Mesendoderm (in vitro differentiated cells): ENCODE measurements around the gene SPATA13.

ENCODE experiments used
- DNase-seq: peaks from one replicate; pipeline ENCODE4 v3.0.0; 2013
- H2AK5ac ChIP-seq: 2 replicates; pipeline ENCODE4 v1.6.1; 2013; ENCODE audit warnings: low read length, inconsistent platforms
- H2BK120ac ChIP-seq: 2 replicates; pipeline ENCODE4 v1.6.1; 2013; ENCODE audit warnings: low read depth, mild to moderate bottlenecking, low read length, moderate library complexity, mixed read lengths
- H2BK15ac ChIP-seq: replicated peaks from 2 replicates; pipeline ENCODE4 v1.6.1; 2013; ENCODE audit warnings: low read depth, mild to moderate bottlenecking, moderate library complexity
- H2BK5ac ChIP-seq: 2 replicates; pipeline ENCODE4 v1.6.1; 2013; ENCODE audit warnings: low read length, inconsistent platforms
- H3K18ac ChIP-seq: 2 replicates; pipeline ENCODE4 v1.6.1; 2013; ENCODE audit warnings: mild to moderate bottlenecking, low read length, mixed read lengths
- H3K23ac ChIP-seq: one replicate; pipeline ENCODE4 v1.6.1; 2013; ENCODE audit warnings: low read length
- H3K27ac ChIP-seq: 2 replicates; pipeline ENCODE4 v1.5.1; 2013; ENCODE audit warnings: low read depth, mild to moderate bottlenecking, inconsistent platforms, low read length, moderate library complexity
- H3K27me3 ChIP-seq: 2 replicates; pipeline ENCODE4 v1.6.1; 2013; ENCODE audit warnings: low read length, control low read depth, mild to moderate bottlenecking, inconsistent platforms; ENCODE audit not compliant: insufficient read depth, poor library complexity
- H3K36me3 ChIP-seq: 2 replicates; pipeline ENCODE4 v1.6.1; 2013; ENCODE audit warnings: low read length, inconsistent platforms; ENCODE audit not compliant: control insufficient read depth, insufficient read depth
- H3K4ac ChIP-seq: one replicate; pipeline ENCODE4 v1.6.1; 2013; ENCODE audit warnings: low read depth, mild to moderate bottlenecking, low read length, moderate library complexity
- H3K4me1 ChIP-seq: 2 replicates; pipeline ENCODE4 v1.6.1; 2013; ENCODE audit warnings: low read depth, low read length, inconsistent platforms; ENCODE audit not compliant: control insufficient read depth
- H3K4me2 ChIP-seq: 2 replicates; pipeline ENCODE4 v1.6.1; 2013; ENCODE audit warnings: low read length
- H3K4me3 ChIP-seq: 2 replicates; pipeline ENCODE4 v1.5.1; 2013; ENCODE audit warnings: mild to moderate bottlenecking, low read length
- H3K56ac ChIP-seq: one replicate; pipeline ENCODE4 v1.6.1; 2013; ENCODE audit warnings: low read length
- H3K79me1 ChIP-seq: 2 replicates; pipeline ENCODE4 v1.6.1; 2013; ENCODE audit warnings: low read length, inconsistent platforms
- H3K79me2 ChIP-seq: 2 replicates; pipeline ENCODE4 v1.6.1; 2013; ENCODE audit warnings: mild to moderate bottlenecking, low read length; ENCODE audit not compliant: control insufficient read depth, insufficient read depth
- H3K9ac ChIP-seq: 2 replicates; pipeline ENCODE4 v1.6.1; 2013; ENCODE audit warnings: low read length, inconsistent platforms
- H4K5ac ChIP-seq: one replicate; pipeline ENCODE4 v1.6.1; 2013; ENCODE audit warnings: low read length
- H4K8ac ChIP-seq: one replicate; pipeline ENCODE4 v1.6.1; 2013; ENCODE audit warnings: low read depth, mild to moderate bottlenecking, control low read depth, low read length, moderate library complexity
- WGBS: extraction: QIAGEN DNeasy Blood & Tissue Kit; methylation state at CpG from one replicate; pipeline ENCODE4 v1.1.7; 2013; ENCODE audit warnings: low lambda C conversion rate, missing lambda C conversion rate; ENCODE audit not compliant: insufficient coverage; ENCODE audit errors: extremely low coverage; 5-methylcytosine and 5-hydroxymethylcytosine counted together

Gene SPATA13

DNA sequence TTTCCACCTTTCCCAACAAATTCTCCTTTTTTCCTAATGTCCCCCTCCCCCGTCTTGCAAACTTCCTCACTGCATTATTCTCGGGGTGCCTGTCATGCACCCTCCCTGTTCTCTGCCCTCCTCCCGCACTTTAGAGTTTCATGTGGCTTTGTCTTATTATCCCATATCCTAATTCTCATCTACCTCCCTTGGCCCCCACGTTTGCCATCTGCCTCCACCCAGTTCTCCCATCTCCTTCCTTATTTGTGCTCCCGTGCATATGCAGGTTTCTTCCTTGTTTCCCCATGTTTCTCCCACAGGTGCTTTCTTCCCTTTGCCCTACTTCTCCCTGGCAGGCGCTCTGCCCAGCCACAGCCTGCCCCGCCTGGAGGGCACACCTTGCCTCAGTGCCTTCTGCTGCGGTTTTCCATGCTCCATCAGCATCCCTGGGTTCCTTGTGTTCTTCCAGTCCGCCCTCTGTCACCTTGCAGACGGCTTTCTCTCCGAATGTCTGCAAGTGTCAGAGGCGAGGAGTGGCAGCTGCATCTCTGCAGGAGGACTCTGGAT is 1.5 kb downstream of the SPATA13 start:
- peak overlapping the region; percentile 91 for H3K56ac ChIP-seq
- peaks cover 20% of the 10 kb centered on the region for H3K79me1 ChIP-seq
- no peak overlapping the region for H2BK15ac ChIP-seq
- DNase-seq, result no peak
- H3K18ac ChIP-seq, result no peak overlapping the region
- H3K23ac ChIP-seq, result no peak overlapping the region
- H3K4ac ChIP-seq, result no peak overlapping the region
- no peak overlapping the region for H3K27ac ChIP-seq
- H3K4me1 ChIP-seq, result no peaks in the 10 kb centered on the region
- no peaks in the 10 kb centered on the region for H3K36me3 ChIP-seq
- no peak overlapping the region for H2BK120ac ChIP-seq
- H3K4me3 ChIP-seq, result no peak overlapping the region
- H3K9ac ChIP-seq, result no peak overlapping the region
- H3K4me2 ChIP-seq, result peak overlapping the region; percentile 58
- 100% methylated on average over 1 of the region's 12 CpGs for WGBS
- H3K79me2 ChIP-seq, result peaks cover 45% of the 10 kb centered on the region
- H2AK5ac ChIP-seq, result no peak overlapping the region
- H2BK5ac ChIP-seq, result no peak overlapping the region
- no peak overlapping the region for H4K8ac ChIP-seq
- no peaks in the 10 kb centered on the region for H3K27me3 ChIP-seq
- H4K5ac ChIP-seq, result no peak overlapping the region

DNA sequence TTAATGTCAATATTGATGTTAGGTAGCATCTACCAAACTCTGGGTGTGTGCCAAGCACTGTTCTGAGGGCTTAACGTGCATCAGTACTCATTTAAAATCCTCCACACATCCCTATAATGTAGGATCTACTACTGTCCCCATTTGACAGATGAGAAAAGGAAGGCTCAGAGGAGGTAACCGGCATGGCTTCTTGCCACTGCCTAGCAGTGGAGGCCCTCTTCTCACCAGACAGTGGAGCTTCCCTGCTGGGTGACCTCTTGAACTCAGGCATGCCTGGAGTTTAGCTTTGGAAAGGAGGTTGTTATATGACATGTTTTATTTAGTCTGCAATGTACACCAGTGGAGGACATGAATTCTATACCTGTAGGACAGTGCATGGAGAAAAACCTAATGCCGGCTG is 2.1 kb downstream of the SPATA13 start:
- Histone ChIP-seq H3K27me3 (no peaks in the 10 kb centered on the region), H3K56ac (no peak overlapping the region), H3K79me2 (peaks cover 47% of the 10 kb centered on the region), H3K18ac (no peak overlapping the region), H3K4me2 (no peak overlapping the region), H3K4ac (no peak overlapping the region), H2AK5ac (no peak overlapping the region), H2BK120ac (no peak overlapping the region), H3K23ac (no peak overlapping the region), H4K5ac (no peak overlapping the region), H2BK5ac (no peak overlapping the region), H3K4me1 (no peaks in the 10 kb centered on the region), H2BK15ac (no peak overlapping the region), H4K8ac (no peak overlapping the region), H3K79me1 (peaks cover 22% of the 10 kb centered on the region), H3K9ac (no peak overlapping the region), H3K27ac (no peak overlapping the region), H3K4me3 (no peak overlapping the region), H3K36me3 (no peaks in the 10 kb centered on the region)
- WGBS, result no CpG with 5 or more reads among the region's 3 CpGs
- no peak for DNase-seq

DNA sequence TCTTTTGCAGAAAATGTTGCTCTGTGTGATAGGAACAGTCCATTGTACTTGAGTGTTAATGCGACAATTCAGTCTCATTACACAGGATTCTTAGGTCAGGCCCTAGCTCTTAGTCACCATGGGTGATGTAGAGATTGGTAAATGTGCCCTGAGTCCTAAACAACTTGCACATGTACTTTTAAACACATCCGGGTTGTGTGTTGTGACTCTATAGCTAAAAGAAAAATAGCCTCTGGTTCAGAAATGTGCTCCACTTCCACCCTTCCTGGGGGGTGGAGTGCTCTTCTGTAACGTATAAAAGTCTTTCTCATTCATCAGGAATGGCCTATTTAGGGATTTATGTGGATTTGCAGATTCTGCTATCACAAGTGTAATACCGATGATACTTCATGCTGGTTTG is 5.2 kb downstream of the SPATA13 start:
- Histone ChIP-seq H4K8ac (no peak overlapping the region), H2BK5ac (no peak overlapping the region), H3K79me2 (peaks cover 62% of the 10 kb centered on the region), H2AK5ac (no peak overlapping the region), H3K4me3 (no peak overlapping the region), H3K4me1 (no peaks in the 10 kb centered on the region), H3K27me3 (no peaks in the 10 kb centered on the region), H3K36me3 (no peaks in the 10 kb centered on the region), H3K56ac (no peak overlapping the region), H3K27ac (no peak overlapping the region), H3K9ac (no peak overlapping the region), H3K79me1 (peaks cover 32% of the 10 kb centered on the region), H3K4me2 (no peak overlapping the region), H2BK15ac (no peak overlapping the region), H2BK120ac (no peak overlapping the region), H3K4ac (no peak overlapping the region), H3K23ac (no peak overlapping the region), H3K18ac (no peak overlapping the region), H4K5ac (no peak overlapping the region)
- no peak for DNase-seq
- no CpG with 5 or more reads among the region's 4 CpGs for WGBS

DNA sequence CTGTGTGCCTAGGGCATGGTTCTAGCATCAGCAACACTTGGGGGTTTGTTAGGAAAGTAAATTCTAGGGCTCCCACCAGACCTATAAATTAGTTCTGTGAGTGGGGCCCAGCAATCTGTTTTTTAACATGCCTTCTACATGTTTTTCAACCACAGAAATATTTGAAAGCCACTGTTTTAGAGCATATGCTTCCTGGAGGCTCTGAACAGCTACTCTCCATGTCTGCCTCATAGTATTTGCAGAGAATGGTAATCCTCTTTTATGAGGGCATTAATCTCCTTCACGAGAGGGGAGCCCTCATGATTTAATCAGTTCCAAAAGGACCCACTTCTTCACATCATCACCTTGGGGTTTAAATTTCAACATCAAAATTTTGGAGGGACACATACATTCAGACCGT is 6.0 kb downstream of the SPATA13 start:
- DNase-seq, result no peak

DNA sequence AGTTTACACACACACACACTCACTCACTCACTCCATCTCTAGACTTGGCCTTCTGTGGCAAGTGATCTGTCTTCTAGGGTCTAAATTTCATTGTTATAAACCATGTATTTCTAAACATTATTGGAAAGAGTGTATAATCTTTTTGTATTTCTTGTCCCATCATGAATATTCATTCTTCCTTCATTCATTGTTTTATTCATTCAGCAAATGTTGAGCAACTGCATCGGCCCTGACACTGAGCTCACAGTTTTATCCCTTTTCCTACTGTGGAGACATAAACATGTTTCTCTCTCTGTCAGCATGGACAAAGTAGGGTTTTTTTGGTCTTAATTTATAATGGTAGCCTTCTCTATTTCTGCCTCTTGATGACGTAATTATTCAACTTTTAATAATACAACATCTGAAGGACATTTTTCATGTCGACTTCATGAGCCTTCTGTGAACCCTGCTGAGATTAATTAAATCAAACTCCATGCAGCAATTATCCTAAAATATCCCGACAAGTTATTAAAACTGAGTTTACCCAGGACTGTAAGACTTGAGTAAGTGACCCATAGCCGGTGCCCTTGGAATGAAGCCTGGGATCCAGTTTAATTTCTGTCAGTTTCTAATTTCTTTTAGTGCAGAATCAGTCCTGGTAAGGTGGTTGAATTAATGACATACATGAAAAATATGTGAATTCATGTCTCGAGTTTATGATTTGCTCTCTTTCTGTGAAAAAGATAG is 7.3 kb downstream of the SPATA13 start:
- Histone ChIP-seq H4K5ac (no peak overlapping the region), H3K23ac (no peak overlapping the region), H3K36me3 (no peaks in the 10 kb centered on the region), H3K4me2 (no peak overlapping the region), H2BK120ac (no peak overlapping the region), H3K4me1 (no peaks in the 10 kb centered on the region), H3K4ac (no peak overlapping the region), H3K79me1 (peaks cover 29% of the 10 kb centered on the region), H3K56ac (no peak overlapping the region), H3K9ac (no peak overlapping the region), H4K8ac (no peak overlapping the region), H3K4me3 (no peak overlapping the region), H3K18ac (no peak overlapping the region), H2BK15ac (no peak overlapping the region), H3K27ac (no peak overlapping the region), H3K79me2 (peaks cover 56% of the 10 kb centered on the region), H2BK5ac (no peak overlapping the region), H3K27me3 (no peaks in the 10 kb centered on the region), H2AK5ac (no peak overlapping the region)
- WGBS, result no CpG with 5 or more reads among the region's 6 CpGs
- DNase-seq, result no peak

More for the DNA sequence above, 6.0 kb downstream of the SPATA13 start:
- no peak overlapping the region for H3K4ac ChIP-seq
- H2AK5ac ChIP-seq, result no peak overlapping the region
- H3K4me3 ChIP-seq, result no peak overlapping the region
- H3K36me3 ChIP-seq, result no peaks in the 10 kb centered on the region
- H3K79me1 ChIP-seq, result peaks cover 37% of the 10 kb centered on the region
- no peaks in the 10 kb centered on the region for H3K27me3 ChIP-seq
- H2BK15ac ChIP-seq, result no peak overlapping the region
- H3K18ac ChIP-seq, result no peak overlapping the region
- H2BK5ac ChIP-seq, result no peak overlapping the region
- no peak overlapping the region for H2BK120ac ChIP-seq
- no peak overlapping the region for H4K8ac ChIP-seq
- H3K23ac ChIP-seq, result no peak overlapping the region
- H3K79me2 ChIP-seq, result peaks cover 65% of the 10 kb centered on the region
- H3K56ac ChIP-seq, result no peak overlapping the region
- H4K5ac ChIP-seq, result no peak overlapping the region
- H3K4me1 ChIP-seq, result no peaks in the 10 kb centered on the region
- no CpG with 5 or more reads among the region's 2 CpGs for WGBS
- no peak overlapping the region for H3K27ac ChIP-seq
- no peak overlapping the region for H3K9ac ChIP-seq
- H3K4me2 ChIP-seq, result no peak overlapping the region

DNA sequence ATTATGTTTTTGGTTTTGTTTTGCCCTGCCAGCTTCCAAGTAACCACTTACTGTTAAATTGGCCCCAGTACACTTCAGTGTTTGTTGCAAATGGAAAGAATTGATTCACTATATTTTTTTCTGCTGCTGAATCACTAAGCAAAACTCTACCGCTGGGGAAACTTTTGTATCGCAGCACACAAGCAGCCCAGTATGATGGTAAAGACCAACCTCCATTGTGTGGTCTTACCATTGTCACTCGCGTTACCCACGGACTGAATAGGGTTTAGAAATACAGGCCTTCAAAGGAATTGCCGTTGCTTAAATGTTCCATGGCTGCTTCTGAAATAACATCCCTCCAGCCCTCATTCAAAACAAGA is 7.9 kb downstream of the SPATA13 start:
- peaks cover 52% of the 10 kb centered on the region for H3K79me2 ChIP-seq
- H3K9ac ChIP-seq, result no peak overlapping the region
- DNase-seq, result no peak
- no peak overlapping the region for H2BK120ac ChIP-seq
- no peak overlapping the region for H3K4me2 ChIP-seq
- no peaks in the 10 kb centered on the region for H3K4me1 ChIP-seq
- no peak overlapping the region for H2AK5ac ChIP-seq
- H3K36me3 ChIP-seq, result no peaks in the 10 kb centered on the region
- H3K27me3 ChIP-seq, result no peaks in the 10 kb centered on the region
- no peak overlapping the region for H3K18ac ChIP-seq
- H3K27ac ChIP-seq, result no peak overlapping the region
- no peak overlapping the region for H4K8ac ChIP-seq
- H3K4me3 ChIP-seq, result no peak overlapping the region
- no peak overlapping the region for H3K4ac ChIP-seq
- H3K79me1 ChIP-seq, result peaks cover 28% of the 10 kb centered on the region
- no peak overlapping the region for H3K56ac ChIP-seq
- no peak overlapping the region for H2BK5ac ChIP-seq
- H4K5ac ChIP-seq, result no peak overlapping the region
- H2BK15ac ChIP-seq, result no peak overlapping the region
- H3K23ac ChIP-seq, result no peak overlapping the region
- no CpG with 5 or more reads among the region's 6 CpGs for WGBS
